ENCODE measurements around the gene GFM1. TPM values are rescaled to one million over a fixed set of nuclear protein-coding genes. Genes with fewer than 3 reads are reported as not detected.

The GFM1 gene
- total RNA-seq, 1 experiment from 2014 or later = 53.0 TPM

GRCh38 chr3:158617982-158618875 is 26.1 kb upstream of the GFM1 start:
- CTCF ChIA-PET = no interaction called here
- no peak for DNase-seq (ENCODE audit: low spot score)
- H3K27ac ChIP-seq (ENCODE audit: low read depth, low read length, poor library complexity, severe bottlenecking) = no peak overlapping the region
- no peaks in the 10 kb centered on the region for H3K4me1 ChIP-seq (ENCODE audit: insufficient read depth, low read length, poor library complexity, severe bottlenecking)
- BruUV-seq (replicated peaks) = no TSS peak
- H3K36me3 ChIP-seq (ENCODE audit: insufficient read depth, low read length, poor library complexity, severe bottlenecking) = no peaks in the 10 kb centered on the region
- H3K9me3 ChIP-seq (ENCODE audit: low read depth, low read length, poor library complexity, severe bottlenecking) = peaks cover 13% of the 10 kb centered on the region
- intact Hi-C loops (cut with micrococcal nuclease; ENCODE audit: unreplicated experiment) = no loop called here
- POLR2A ChIA-PET (ENCODE audit: low non-redundant PET) = no interaction called here
- TF ChIP-seq EZH2 (IDR thresholded peaks at IDR 0.05; ENCODE audit: borderline replicate concordance, low read depth, low read length, poor library complexity, severe bottlenecking) = no peak
- TF ChIP-seq, protein P1, sequence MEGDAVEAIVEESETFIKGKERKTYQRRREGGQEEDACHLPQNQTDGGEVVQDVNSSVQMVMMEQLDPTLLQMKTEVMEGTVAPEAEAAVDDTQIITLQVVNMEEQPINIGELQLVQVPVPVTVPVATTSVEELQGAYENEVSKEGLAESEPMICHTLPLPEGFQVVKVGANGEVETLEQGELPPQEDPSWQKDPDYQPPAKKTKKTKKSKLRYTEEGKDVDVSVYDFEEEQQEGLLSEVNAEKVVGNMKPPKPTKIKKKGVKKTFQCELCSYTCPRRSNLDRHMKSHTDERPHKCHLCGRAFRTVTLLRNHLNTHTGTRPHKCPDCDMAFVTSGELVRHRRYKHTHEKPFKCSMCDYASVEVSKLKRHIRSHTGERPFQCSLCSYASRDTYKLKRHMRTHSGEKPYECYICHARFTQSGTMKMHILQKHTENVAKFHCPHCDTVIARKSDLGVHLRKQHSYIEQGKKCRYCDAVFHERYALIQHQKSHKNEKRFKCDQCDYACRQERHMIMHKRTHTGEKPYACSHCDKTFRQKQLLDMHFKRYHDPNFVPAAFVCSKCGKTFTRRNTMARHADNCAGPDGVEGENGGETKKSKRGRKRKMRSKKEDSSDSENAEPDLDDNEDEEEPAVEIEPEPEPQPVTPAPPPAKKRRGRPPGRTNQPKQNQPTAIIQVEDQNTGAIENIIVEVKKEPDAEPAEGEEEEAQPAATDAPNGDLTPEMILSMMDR (conservative IDR thresholded peaks at IDR 0.05; ENCODE audit: low read depth, low read length) = no peak
- H3K27me3 ChIP-seq (replicated peaks; ENCODE audit: insufficient read depth, low read depth, low read length, poor library complexity) = no peaks in the 10 kb centered on the region
- H3K4me3 ChIP-seq (ENCODE audit: low read depth, low read length, poor library complexity, severe bottlenecking) = no peak overlapping the region

DNA sequence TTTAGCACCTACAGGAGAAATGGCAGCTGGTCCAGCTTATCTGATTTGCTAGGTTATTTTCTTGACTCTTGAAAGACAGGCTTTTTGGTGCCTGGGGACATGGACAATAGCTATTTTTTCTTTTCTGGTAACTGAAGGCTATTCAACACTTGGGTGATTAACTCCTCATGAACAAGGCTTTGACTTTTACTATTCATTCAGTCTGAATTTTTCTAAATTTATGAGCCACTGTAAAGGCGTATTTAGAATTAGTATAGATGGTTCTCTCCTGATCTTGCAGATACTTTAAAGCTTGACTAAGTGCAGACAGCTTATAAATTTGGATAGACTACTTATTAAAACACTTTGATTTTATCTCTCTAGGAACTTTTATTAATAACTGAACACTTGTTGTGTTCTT is 18.4 kb upstream of the GFM1 start:
- CTCF ChIA-PET = no interaction called here
- TF ChIP-seq, protein P1 (conservative IDR thresholded peaks at IDR 0.05; ENCODE audit: low read depth, low read length) = no peak
- TF ChIP-seq EZH2 (IDR thresholded peaks at IDR 0.05; ENCODE audit: borderline replicate concordance, low read depth, low read length, poor library complexity, severe bottlenecking) = no peak

DNA sequence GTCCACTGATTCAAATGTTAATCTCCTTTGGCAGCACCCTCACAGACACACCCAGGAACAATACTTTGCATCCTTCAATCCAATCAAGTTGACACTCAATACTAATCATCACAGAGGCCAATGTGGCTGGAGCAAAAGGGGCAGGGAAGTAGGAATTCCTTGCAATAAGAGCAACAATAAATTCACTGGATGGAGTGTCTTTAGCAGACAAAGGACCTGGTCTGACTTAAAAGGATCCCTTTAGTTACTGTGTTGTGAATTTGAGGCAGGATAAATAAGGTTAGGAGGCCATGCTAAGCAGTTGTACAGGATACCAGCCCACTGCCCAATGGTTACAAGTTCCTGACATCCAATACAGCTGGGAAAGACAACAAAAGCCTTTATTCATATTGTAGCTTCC is 12.3 kb upstream of the GFM1 start:
- Histone ChIP-seq H3K36me3 (ENCODE audit: insufficient read depth, low read length, poor library complexity, severe bottlenecking) (no peaks in the 10 kb centered on the region), H3K4me1 (ENCODE audit: insufficient read depth, low read length, poor library complexity, severe bottlenecking) (no peaks in the 10 kb centered on the region), H3K27me3 (replicated peaks; ENCODE audit: insufficient read depth, low read depth, low read length, poor library complexity) (no peaks in the 10 kb centered on the region), H3K27ac (ENCODE audit: low read depth, low read length, poor library complexity, severe bottlenecking) (no peak overlapping the region), H3K9me3 (ENCODE audit: low read depth, low read length, poor library complexity, severe bottlenecking) (no peaks in the 10 kb centered on the region), H3K4me3 (ENCODE audit: low read depth, low read length, poor library complexity, severe bottlenecking) (no peak overlapping the region)
- no TSS peak for BruUV-seq (replicated peaks)
- TF ChIP-seq EZH2 (IDR thresholded peaks at IDR 0.05; ENCODE audit: borderline replicate concordance, low read depth, low read length, poor library complexity, severe bottlenecking) = no peak
- TF ChIP-seq, protein P1 (conservative IDR thresholded peaks at IDR 0.05; ENCODE audit: low read depth, low read length) = no peak
- POLR2A ChIA-PET (ENCODE audit: low non-redundant PET) = no interaction called here
- CTCF ChIA-PET = no interaction called here
- no peak for DNase-seq (ENCODE audit: low spot score)
- intact Hi-C loops (cut with micrococcal nuclease; ENCODE audit: unreplicated experiment) = no loop called here

More for the DNA sequence above, 18.4 kb upstream of the GFM1 start:
- Histone ChIP-seq H3K4me1 (ENCODE audit: insufficient read depth, low read length, poor library complexity, severe bottlenecking) (no peaks in the 10 kb centered on the region), H3K4me3 (ENCODE audit: low read depth, low read length, poor library complexity, severe bottlenecking) (no peak overlapping the region), H3K27ac (ENCODE audit: low read depth, low read length, poor library complexity, severe bottlenecking) (no peak overlapping the region), H3K27me3 (replicated peaks; ENCODE audit: insufficient read depth, low read depth, low read length, poor library complexity) (no peaks in the 10 kb centered on the region), H3K36me3 (ENCODE audit: insufficient read depth, low read length, poor library complexity, severe bottlenecking) (no peaks in the 10 kb centered on the region), H3K9me3 (ENCODE audit: low read depth, low read length, poor library complexity, severe bottlenecking) (no peaks in the 10 kb centered on the region)
- no TSS peak for BruUV-seq (replicated peaks)
- POLR2A ChIA-PET (ENCODE audit: low non-redundant PET) = no interaction called here
- intact Hi-C loops (cut with micrococcal nuclease; ENCODE audit: unreplicated experiment) = no loop called here
- DNase-seq (ENCODE audit: low spot score) = no peak
